NCI-H82 treated with DMSO at 0.1 percent for 48 hours (cell line): ENCODE results near the gene COPS7A.

Source experiments
- DNase-seq: peaks from one replicate; lab custom pipeline; 2025; ENCODE audit not compliant: unreplicated experiment; lab: John Stamatoyannopoulos, UW

COPS7A gene

DNA sequence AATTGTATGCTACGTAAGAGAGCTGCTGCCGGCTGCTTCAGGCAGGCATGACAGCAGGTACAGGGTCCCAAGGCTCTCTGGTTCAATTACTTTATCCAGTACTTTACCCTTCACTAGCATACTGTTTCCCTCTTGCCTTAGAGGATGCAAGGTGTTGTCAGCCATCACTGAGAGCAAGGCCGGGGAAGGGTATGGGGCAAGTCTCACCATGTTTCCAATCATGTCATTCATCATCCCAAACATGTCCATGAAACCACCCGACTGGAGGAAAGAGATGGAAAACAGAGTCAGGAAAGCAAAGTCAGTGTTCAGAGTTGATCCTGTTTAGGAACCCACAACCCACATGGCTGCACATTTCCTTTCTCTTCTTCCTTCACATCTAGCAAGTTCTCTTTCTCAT is 26.7 kb downstream of the COPS7A start:
- no peak for DNase-seq

DNA sequence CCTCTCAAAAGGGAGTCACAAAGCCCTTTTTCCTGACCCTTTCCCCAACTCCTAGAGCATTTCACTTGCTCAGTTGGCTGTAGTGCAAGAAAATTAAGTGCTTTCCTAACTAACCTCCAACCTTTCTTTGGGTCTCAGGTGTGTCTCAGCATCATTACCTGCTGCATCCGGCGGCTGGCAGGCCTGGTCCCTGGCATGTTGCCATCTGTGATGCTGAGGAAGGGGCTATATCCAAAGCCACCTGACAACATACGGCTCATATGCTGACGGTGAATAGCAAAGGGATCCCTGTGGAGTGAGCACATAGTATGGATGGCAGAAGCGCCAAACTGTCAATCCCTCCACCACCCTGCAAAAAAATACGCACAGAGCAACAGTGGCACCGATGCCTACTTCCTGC is 27.9 kb downstream of the COPS7A start:
- DNase-seq: no peak

DNA sequence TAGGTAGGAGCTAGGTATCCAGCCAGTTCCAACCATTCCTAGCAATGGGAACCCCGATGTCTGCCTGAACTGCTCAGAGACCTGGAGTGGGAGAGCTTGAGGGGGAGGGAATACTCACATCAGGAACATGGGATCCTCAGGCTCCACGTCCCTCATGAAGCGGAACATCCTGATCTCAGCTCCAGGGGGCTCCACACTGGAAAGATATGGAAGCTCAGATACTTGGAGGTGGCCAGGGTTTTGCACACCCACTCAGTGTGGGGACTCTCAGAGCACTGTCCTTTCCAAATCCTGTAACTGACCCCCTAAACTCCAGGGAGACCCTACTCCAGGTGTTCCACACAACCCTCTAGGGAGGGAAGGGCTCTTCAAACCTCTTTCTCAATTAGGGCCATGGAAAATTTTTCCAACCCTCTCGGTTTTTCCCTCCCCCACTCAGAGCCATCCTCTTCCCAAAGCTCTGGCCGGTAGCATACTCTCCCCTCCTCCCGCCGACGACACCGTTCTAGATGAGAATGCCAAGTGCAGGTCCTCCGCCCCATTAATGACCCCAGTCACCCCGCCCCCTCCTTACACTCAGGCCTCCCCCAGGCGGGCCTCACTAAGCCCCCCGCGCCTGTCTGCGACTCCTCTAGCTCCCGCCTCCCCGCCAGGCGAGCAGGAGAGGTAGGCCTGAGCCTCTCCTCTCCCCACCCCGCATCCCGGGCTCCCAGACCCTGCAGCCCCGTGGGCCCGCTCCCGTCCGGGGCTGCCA is 28.5 kb downstream of the COPS7A start:
- peak; percentile 9 for DNase-seq

DNA sequence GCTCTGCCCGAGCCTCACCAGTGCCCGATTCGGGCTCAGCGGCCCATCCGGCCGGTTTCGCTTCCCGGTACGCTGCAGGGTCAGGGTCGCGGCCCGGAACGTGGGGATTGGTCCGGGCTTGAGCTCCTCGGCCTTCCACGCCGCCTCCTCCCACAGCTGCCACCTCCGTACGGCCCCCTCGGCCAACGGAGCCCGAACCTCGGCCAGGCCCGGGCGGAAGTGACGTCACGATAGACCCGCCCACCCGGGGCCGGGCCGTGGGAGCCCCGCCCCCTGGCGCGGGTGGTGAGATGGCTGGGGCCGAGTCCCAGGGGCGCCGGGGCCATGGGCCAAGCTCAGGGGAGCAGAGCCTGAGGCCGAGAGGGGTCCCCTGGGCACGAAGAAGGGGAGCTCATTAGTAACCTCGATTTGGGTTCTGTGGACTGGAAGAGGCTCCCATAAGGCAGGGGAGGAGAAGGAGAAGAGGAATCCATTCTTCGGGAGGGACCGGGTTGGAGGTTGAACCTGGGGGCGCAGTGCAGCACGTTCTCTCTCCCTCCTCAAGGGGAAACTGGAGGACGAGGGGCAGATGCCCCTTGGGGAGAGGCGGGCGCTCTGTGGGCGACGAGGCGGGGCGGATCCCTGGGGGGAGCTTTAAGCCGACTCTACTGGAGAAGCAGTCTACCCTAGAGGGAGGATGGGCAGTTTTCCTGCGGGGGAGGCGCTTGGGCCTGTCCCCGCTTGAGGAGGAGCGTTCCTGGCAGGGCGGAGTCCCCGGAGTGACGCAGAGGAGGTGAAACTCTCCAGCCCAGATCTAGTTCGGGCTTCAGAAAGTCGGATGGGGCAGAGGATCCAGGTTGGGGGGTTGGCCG is 29.3 kb downstream of the COPS7A start, which contains the start of gene MLF2:
MLF2 (minus strand) TSS at position 221 of the 851 bp plus-strand sequence. CDS start 807 bp downstream, outside the sequence.
- DNase-seq: peak; percentile 98

DNA sequence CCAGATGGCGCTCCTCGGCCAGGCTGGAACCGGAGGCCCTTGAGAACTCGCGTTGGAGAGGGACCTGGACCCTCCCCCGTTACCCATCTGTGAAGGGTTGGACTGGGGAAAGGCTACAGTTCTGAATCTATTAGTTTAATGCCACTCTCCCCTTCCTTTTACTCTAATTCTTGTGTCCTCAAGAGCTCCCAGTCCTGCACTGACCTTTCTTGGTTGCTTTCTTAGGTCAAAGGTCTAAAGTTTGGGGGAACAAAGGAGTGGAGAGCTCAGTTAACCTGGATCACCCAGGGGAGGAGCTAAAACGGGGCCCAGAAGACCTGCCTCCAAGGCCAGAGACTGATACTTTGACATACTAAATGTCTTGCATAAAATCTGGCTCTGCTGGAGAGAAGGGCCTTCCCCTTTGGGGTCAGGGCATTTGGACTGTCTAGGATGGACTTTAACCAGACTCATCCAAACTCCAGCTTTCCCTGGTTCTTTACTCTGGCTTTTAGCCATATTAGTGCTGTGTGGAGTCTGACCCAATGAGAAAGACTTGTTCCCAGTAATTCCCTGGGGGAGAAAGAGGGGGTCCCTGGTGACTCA is 30.0 kb downstream of the COPS7A start:
- no peak for DNase-seq

DNA sequence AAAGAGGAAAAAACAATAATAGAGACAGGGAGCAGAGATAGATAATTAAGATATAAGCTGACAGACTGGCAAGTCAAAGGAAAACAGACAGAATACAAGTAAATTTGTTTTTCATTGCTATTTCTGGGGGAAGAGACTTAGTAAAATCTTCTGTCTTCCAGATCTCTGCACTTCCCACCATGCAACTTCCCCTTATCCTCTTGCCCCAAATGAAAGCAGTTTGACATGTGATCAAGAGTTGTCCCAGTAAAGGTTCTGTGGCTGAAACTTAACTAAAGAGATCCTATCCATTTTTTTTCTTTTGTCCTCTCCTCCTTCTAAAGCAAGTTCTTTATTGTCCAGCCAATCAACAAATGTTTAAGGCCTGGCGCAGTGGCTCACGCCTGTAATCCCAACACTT is 30.6 kb downstream of the COPS7A start:
- no peak for DNase-seq

DNA sequence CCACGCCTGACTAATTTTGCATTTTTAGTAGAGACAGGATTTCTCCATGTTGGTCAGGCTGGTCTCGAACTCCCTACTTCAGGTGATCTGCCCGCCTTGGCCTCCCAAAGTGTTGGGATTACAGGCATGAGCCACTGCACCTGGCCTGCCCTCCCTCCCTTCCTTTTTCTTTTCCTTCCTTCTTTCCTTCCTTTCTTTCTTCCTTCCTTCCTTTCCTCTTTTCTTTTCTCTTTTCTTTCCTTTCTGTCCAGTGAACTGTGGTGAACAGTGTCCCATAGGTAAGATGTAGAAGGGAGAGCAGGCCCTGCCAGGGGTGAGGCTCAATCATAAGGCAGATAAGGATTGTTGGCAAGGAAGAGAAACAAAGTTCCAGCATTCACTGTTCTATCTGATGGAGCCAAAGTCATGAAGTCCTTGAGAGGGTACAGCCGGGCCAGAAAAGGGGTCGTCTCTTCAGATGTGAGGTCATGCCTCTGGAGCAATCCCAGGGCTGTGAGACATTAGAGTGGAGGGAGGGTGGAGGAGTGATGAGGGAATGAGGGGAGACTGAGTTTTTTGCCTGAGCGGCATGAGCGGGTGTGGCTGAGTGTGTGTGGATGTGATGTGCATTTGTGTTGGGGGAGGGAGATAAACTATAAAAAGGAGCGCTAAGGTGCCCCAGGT is 33.3 kb downstream of the COPS7A start:
- DNase-seq: no peak

DNA sequence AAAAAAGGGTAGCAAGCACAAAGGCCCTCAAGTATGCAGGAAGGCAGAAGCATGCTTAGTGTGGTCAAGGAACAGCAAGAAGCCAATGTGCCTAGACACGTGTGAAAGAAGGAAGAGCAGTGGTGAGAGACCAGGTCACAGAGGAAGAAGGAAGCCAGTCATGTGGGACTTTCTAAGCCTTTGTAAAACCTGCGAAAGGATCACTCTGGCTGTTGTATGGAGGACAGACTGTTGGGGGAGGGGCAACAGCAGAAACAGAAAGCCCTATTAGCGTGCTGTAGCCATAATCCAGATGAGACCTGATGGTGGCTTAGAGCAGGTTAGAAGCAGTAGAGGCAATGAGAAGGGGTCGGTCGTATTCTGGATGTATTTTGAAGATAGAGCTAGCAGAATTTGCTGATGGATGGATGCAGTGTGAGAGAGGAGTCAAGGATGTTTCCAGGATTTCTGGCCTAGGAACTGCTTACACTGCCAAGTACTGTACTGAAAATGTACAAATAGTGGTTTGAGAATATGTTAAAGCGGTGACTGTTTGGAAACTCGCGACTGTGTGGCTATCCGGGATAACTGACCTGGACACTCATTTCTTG is 34.8 kb downstream of the COPS7A start:
- DNase-seq: peak; percentile 97

DNA sequence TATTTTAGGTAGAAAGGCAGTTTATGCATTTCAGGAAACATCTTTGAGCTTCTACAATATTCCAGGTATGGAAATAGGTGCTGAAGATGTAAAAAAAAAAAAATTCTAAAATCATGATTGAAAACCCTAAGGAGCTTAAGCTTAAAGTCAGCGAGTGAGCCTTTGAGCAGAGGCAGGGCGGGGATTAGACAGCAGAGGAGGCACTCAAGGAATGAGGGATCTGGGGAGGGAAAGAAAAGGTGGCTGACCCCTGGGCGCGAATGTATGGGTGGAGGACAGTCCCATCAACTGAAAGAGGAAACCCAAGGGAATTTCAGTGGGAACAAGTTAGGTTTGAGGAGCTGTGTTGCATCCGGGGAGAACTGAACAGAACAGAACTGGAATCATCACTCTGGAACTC is 35.9 kb downstream of the COPS7A start:
- peak; percentile 71 for DNase-seq

DNA sequence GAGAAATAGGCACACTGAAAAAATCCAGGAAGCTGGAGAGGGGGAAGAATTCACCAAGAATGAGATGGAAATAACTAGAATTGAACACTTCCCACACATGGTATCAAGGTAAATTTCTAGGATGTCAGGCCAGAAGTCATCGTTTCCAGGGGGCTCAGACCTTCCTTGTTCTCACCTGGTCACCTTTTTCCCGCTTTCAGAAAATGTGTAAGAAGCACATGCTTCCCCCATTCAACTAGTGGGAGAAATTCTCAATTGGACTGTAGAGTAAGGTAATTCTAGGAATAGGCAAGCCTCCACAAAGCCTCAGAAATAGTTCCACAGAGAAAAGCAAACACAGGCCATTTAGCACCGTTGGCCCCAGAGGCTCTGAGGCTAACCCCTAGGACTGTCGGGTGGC is 39.5 kb downstream of the COPS7A start:
- no peak for DNase-seq

DNA sequence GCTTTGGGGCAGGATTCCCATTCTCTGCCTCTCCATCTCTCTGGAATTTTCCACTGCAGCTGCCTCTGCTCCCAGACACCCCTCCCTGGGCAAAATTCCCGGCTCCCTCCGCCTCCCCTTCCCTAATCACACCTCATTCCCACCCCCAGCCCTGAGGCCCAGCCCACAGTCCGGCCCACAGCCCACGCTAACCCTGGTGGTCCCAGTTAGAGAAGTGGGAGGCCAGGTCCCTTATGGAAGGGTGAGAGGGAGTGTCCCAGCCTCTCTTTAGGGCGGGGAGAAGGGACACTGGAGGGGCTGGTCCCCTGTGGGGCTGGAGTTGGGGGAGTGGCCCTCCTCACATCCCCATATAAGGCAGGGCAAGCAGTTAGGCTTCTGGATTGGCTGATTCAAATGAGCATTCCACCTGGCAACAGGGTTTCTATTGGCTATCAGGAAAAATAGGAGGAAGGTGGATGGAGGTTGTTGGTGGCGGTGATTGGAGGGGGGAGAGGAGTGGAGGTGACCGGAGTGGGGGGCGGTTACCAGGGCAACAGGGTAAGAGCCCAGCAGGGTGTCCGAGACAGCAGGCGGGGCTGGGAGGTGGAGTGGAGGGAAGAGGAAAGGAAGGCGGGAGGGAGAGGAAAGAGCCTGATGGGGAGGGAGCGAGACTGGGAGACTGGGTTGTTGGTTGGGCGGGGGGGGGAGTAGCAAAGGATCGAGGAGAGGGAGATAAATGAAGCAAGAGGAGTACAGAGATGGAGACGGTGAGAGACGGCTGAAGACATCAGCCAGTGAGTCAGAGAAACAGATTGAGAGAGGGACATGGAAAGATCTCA is 40.4 kb downstream of the COPS7A start:
- peak; percentile 100 for DNase-seq

DNA sequence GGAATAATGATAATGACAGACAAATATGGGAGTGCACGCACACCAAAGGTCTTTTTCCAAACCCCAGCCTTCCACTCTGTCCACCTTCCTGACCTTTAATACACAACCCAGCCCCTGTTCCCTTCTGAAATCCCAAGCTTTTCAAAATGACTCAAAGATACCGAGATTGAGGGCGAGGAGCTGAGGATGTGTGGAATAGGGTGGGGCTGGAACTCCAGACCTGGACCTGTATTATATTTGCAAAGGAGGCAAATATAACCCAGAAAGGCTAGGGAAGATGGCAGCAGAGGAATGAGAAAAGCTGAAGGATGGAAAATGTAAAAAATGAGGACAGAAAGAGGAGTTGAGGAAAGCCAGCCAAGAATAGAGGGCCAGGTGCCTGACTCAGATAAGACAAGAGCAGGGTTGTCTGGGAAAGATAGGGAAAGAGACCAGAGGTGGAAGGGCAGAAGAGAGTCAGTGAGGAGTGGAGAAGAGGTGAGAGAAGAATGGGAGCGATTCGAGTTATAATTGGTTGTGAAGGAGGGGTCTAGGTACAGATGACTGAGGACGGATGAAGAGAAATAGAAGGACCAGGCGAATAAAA is 41.3 kb downstream of the COPS7A start:
- DNase-seq: peak; percentile 26

DNA sequence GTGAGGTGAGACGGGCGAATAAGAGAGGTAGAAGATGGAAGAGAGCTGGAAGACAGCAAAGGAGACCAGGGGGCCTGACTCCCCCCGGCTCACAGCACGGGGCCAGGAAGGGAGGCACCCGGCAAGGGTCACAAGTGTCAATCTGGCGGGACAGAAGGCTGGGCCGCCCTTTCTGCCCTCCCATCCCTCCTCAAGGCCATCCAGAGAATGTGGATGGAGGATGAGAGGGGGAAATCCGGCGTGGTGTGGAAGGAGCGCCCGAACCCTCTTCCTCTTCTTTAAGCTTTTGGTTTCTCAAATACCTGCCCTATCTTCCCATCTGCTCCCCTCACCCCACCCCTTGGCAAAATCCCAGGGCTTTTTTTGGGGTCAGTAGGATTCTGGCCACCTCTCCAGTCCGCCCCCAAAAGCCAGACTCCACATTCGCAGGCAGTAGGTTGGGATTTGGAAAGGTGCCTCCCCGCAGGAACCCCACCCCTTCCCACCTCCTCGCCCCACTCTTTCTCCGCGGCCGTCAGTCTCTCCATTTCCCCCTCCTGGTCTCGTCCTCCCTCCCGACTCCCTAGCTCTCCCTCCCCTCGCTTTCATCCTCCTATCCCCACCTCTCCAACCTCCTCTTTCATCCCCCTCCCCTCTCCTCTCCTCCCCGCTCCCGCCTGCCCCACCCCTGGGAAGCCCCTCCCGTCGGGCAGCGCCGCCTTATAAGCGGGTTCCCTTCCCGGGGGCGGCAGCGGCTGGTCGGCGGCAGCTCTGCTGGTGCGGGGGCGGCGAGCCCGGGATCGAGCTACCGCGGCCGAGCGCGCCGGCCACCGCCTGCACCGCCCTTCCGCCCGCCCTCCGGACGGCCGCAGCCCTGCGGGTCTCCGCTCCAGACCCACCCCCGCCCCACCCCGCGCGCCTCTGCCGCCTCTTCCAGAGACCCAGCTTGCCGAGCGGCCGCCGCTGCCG is 42.1 kb downstream of the COPS7A start, which contains the start of gene PTMS:
PTMS (plus strand) TSS at position 730 of the 948 bp plus-strand sequence. CDS start 343 bp downstream, outside the sequence.
- DNase-seq: peak; percentile 96

DNA sequence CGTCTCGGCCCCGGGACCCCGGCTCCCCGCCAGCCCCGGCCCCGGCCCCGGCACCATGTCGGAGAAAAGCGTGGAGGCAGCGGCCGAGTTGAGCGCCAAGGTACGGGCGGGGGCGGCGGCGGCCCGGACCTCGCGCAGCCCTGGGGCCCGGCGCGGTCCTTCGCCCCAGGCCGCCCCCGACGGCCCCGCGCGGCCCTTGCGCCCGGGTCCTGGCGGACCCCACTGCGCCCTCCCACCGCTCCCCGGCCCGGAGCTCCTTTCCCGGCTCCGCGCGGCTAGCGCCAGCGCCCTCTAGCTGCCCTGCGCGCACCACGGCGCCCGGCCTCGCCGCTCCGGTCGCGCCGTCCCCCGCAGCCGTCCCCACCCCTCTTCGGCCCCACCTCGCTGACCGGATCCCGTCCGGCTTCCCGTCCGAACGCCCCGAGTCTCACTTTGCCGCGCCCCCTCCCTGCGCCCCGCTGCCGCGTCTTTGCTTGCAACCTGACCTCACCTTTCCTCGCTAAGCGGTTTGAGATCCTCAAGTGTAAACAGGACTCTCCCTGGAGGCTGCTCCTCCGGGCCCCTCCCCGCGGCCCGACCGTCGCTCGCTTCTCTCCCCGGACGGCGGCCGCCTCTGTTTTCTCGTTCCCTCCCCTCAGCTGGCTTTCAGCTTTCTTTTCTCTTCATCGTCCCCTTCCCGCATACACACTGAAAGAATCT is 43.0 kb downstream of the COPS7A start:
- DNase-seq: peak; percentile 22

DNA sequence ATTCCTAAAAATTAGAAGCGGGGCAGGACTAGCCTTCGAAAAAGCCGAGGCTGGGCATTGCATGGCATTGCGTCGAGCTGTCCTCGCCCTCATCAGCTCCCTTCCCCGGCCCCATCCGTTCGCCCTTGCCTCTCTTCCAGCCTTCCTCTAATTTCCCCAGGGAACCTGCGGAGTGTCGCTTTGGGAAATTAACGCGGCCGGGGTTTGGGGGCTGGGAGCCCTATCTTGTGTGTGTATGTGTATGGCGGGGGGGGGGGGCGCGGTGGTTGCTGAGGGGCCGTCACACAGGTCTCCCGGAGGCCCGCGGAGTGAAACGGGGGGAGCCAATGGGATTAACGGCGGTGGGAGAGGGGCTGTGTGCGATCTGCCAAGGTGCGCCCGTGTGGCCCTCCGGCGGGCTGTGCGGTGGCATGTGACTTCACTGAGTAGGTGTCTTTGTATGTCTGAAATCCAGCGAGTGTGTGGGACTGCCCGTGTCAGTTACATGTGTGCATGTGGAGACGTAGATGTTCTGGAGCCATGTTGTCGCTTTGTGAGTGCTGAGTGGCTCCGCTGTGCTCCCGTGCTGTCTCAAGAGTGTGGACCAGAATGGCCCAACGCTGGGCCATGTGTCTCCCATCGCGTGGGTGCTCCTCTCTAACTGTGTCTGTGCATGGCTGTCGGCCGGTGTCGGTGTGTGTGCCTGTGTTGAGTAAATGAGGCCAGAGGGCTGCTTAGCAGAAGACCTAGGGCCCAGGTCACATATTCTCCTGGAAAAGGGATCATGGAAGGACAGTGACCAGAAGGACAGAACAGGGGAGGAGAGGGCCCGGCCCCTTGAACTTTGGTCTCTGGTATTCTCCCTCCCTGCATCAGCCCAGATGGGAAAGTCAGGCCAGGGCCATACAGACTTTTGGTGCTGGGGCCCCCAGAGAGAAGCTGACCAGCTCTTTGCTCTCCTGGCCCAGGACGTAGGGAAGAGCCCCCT is 43.8 kb downstream of the COPS7A start:
- peak; percentile 37 for DNase-seq

DNA sequence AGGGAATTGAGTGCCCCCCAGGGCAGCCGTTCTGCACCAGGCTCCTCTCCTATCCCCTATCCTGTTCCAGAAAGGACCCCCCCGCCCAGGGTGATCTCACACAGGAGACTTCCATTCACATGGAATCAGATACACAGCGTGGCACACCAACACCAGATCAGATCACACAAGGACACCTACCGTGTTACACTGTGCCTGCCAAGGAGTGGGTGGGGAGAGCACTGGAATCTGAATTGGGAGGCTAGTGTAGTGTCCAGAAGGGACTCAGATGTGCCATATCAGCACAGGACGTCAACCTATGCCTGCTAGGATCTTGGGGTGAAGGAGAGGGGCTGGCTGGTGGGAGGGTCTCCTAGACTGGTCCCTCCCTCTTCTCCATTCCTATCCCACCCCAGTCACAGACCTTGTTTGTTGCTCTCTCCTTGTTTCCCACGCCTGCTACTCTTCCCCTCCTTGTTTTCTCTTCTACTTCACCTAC is 44.6 kb downstream of the COPS7A start:
- peak; percentile 67 for DNase-seq
